Sigmoid colon (tissue), 7 donors: Measurements from ENCODE around the gene GRID2. TPM values are rescaled to one million over a fixed set of nuclear protein-coding genes. Genes with fewer than 3 reads are reported as not detected.

Experiments used
- DNase-seq: peaks from one replicate; pipeline ENCODE4 v3.0.0-alpha.2; 2019
- H3K27ac ChIP-seq, 4 donors: fragments of 200-600 bp; sonication (generic); one replicate each; pipeline ENCODE4 v1.5.1; 2016 to 2019; ENCODE audit warnings: mild to moderate bottlenecking in 1 of 4
- H3K27me3 ChIP-seq, 3 donors: fragments of 200-600 bp; sonication (generic); one replicate each; pipeline ENCODE4 v1.5.1; 2019; ENCODE audit warnings: mild to moderate bottlenecking in 1 of 3
- H3K36me3 ChIP-seq, 4 donors: fragments of 200-600 bp; sonication (generic); one replicate each; pipeline ENCODE4 v1.5.1; 2016 to 2019
- H3K4me1 ChIP-seq, 4 donors: fragments of 200-600 bp; sonication (generic); one replicate each; pipeline ENCODE4 v1.5.1; 2017 to 2019
- H3K4me3 ChIP-seq, 4 donors: fragments of 200-600 bp; sonication (generic); one replicate each; pipeline ENCODE4 v1.5.1; 2017 to 2019; ENCODE audit warnings: mild to moderate bottlenecking in 2 of 4, moderate library complexity in 1 of 4
- H3K9me3 ChIP-seq, 4 donors: fragments of 200-600 bp in 3 of 4; sonication (generic) in 3 of 4; one replicate each; pipeline versions ENCODE4 v1.5.1 to v1.6.1; 2013 to 2019
- EP300 ChIP-seq, 4 donors: sonication (generic); formaldehyde crosslinking; IDR thresholded peaks; one replicate each; pipeline ENCODE4 v1.6.1; 2017; ENCODE audit warnings: antibody characterized with exemption in 4 of 4
- POLR2A ChIP-seq, 2 donors: fragments of 450-650 bp; IDR thresholded peaks; one replicate each; pipeline ENCODE4 v1.6.1; 2016; ENCODE audit warnings: antibody characterized with exemption in 2 of 2, mild to moderate bottlenecking in 2 of 2, moderate library complexity in 2 of 2
- POLR2AphosphoS5 ChIP-seq, 4 donors: sonication (generic); formaldehyde crosslinking; IDR thresholded peaks; one replicate each; pipeline ENCODE4 v1.6.1; 2017; ENCODE audit warnings: antibody characterized with exemption in 4 of 4
- WGBS, 2 donors: extraction: QIAGEN DNeasy Blood & Tissue Kit; methylation state at CpG; one replicate each; pipeline ENCODE4 v1.1.7; 2013; 5-methylcytosine and 5-hydroxymethylcytosine counted together
- intact Hi-C: fragments of 100-400 bp; cut with DNase I; formaldehyde crosslinking; loops from one replicate; pipeline ENCODE4 v1.15.1; 2023
- polyA plus RNA-seq, 3 donors: library from polyadenylated mRNA; stranded (reverse); fragments of 200-250 nt; gene quantifications; one replicate each; pipeline ENCODE4 v1.2.3, GENCODE V29; 2013
- total RNA-seq, 4 donors: library from RNA; depleted of rRNA; stranded (reverse); fragments of >200 nt; gene quantifications; one replicate each; pipeline ENCODE4 v1.1.0, GENCODE V29; 2016
- TF ChIP-seq, protein P1 (sequence below), 4 experiments: fragments of 450-650 bp in 3 of 4; fragments of 200-600 bp in 1 of 4; IDR thresholded peaks; one replicate each; pipeline ENCODE4 v1.5.1; 2016 to 2019; ENCODE audit warnings: antibody characterized with exemption in 4 of 4, mild to moderate bottlenecking in 3 of 4, moderate library complexity in 2 of 4
- donor health status: healthy with polysubstance abuse.
- donor health status: Bipolar disorder and iron deficiency.
- donor health status: healthy.

Gene GRID2
- total and polyA plus RNA-seq, 7 donors: 0.04 to 1.9 (median 0.28) TPM; not detected in 2

DNA sequence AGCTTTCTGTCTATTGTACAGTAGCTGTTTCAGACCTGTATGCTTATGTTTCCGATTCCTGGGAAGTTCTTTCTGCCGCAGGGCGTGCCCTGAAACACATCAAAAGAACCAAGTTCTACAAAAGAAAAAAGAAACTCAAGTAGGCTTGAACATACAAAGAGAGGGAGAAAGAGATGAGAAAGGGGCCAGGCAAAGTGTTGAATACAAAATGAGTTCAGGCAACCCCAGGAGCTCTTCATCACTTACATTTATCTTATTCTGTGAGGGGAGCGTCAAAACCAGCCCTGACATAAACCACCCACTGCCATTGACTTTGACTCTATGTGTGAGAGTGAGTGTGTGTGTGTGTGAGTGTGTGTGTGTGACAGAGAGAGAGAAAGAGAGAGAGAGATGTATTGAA lies 1498.3 kb downstream of the GRID2 start:
- intact Hi-C loops: no loop called here
- 88 to 92% methylated on average over 4 of the region's 4 CpGs for WGBS, 2 donors
- TF ChIP-seq EP300 (IDR thresholded peaks at IDR 0.05) (no peak), POLR2A (IDR thresholded peaks at IDR 0.05) (no peak), POLR2AphosphoS5 (IDR thresholded peaks at IDR 0.05) (no peak)
- TF ChIP-seq, protein P1, sequence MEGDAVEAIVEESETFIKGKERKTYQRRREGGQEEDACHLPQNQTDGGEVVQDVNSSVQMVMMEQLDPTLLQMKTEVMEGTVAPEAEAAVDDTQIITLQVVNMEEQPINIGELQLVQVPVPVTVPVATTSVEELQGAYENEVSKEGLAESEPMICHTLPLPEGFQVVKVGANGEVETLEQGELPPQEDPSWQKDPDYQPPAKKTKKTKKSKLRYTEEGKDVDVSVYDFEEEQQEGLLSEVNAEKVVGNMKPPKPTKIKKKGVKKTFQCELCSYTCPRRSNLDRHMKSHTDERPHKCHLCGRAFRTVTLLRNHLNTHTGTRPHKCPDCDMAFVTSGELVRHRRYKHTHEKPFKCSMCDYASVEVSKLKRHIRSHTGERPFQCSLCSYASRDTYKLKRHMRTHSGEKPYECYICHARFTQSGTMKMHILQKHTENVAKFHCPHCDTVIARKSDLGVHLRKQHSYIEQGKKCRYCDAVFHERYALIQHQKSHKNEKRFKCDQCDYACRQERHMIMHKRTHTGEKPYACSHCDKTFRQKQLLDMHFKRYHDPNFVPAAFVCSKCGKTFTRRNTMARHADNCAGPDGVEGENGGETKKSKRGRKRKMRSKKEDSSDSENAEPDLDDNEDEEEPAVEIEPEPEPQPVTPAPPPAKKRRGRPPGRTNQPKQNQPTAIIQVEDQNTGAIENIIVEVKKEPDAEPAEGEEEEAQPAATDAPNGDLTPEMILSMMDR (IDR thresholded peaks at IDR 0.05): no peak

DNA sequence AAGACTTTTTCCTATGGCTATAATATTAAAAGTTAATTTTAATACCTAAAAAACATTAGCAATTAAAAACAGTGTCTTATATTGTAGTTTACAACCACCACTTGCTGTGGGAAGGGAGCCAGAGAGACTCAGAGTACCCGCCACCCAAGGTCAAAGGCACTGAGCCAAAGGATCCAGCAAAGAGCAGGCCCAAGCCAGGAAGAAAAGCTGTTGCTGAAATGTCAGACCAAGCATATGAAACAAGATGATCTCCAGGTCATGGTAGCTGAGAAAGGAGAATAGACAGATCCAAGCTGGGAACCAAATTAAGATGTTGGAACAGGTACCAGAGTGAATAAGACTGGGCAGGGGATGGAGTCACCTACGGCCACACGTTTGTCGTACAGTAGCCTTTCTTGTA lies 1506.0 kb downstream of the GRID2 start:
- Histone ChIP-seq H3K9me3 (no peaks in the 10 kb centered on the region), H3K27ac (peak overlapping the region in 2 of 4 donors; percentile 36 to 57), H3K36me3 (no peaks in the 10 kb centered on the region), H3K4me1 (peaks cover 0 to 19% (median 8%) of the 10 kb centered on the region in 4 donors), H3K27me3 (no peaks in the 10 kb centered on the region), H3K4me3 (no peak overlapping the region)
- intact Hi-C loops: no loop called here
- peak; percentile 69 for DNase-seq
- WGBS, 2 donors: 57 to 79% methylated on average over 4 of the region's 4 CpGs
- TF ChIP-seq POLR2A (IDR thresholded peaks at IDR 0.05) (no peak), POLR2AphosphoS5 (IDR thresholded peaks at IDR 0.05) (peak; percentile 66 to 93 (median 89)), EP300 (IDR thresholded peaks at IDR 0.05) (peak in 1 of 4 donors; percentile 30)
- TF ChIP-seq, protein P1 (IDR thresholded peaks at IDR 0.05): no peak

More for the DNA sequence above, 1498.3 kb downstream of the GRID2 start:
- Histone ChIP-seq H3K27me3 (no peaks in the 10 kb centered on the region), H3K9me3 (no peaks in the 10 kb centered on the region), H3K36me3 (no peaks in the 10 kb centered on the region), H3K27ac (no peak overlapping the region), H3K4me3 (no peak overlapping the region), H3K4me1 (no peaks in the 10 kb centered on the region)
- DNase-seq: no peak

DNA sequence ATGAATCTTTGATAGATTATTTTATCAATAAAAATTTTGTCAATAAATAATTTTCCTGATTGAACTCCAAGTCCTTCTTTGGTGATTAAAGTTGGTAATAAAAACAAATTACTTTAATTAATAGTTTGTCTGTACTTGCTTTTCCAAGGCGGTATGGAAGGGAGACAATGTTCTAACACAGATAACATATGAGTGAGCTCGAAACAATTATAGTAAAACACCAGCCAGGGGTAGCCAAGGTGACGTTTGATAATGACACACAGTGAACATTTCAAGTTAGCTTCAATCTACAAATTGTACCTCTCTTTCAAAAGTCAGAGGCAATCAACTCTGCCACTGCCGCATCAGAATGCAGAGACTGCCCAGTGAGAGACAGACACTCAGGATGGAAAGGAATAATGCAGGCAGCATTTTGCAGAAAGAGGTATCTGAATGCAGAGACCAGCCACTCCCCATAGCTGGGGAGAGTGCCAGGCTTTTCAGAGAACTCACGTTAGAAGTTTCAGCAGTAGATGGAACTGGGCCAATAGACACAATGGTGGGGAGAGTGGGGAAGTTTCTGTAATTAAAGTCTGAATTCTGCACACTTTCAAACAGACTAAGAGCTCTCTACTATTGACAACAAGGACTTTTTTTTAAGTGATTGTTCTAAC lies 1506.7 kb downstream of the GRID2 start:
- no peaks in the 10 kb centered on the region for H3K27me3 ChIP-seq
- WGBS, 2 donors: 15 to 47% methylated on average over 5 of the region's 5 CpGs
- DNase-seq: no peak
- H3K4me3 ChIP-seq: no peak overlapping the region
- H3K4me1 ChIP-seq: peaks cover 0 to 19% (median 8%) of the 10 kb centered on the region in 4 donors
- H3K9me3 ChIP-seq: no peaks in the 10 kb centered on the region
- intact Hi-C loops: no loop called here
- no peaks in the 10 kb centered on the region for H3K36me3 ChIP-seq
- peak overlapping the region in 2 of 4 donors; percentile 36 to 57 for H3K27ac ChIP-seq
- no peak for TF ChIP-seq POLR2A (IDR thresholded peaks at IDR 0.05)
- TF ChIP-seq POLR2AphosphoS5 (IDR thresholded peaks at IDR 0.05): no peak
- TF ChIP-seq, protein P1 (IDR thresholded peaks at IDR 0.05): no peak
- no peak for TF ChIP-seq EP300 (IDR thresholded peaks at IDR 0.05)

DNA sequence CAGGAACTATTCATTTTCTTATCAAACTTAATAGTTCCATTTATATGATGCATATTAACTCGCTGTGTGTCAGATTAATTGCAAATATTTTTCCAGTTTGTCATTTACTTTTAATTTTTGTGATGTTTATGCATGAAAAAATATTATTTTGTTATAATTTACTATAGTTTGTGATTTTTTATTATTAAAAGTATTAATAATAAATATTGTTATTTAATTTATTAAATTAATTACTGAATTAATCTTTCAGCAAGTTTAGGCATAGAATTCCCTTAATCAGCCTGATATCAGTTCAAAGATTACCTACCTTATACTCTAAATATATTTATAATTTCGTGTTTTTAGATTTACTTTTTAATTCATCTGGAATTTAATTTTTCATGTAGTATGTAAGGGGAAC lies 1509.3 kb downstream of the GRID2 start:
- peaks cover 0 to 3% (median 0%) of the 10 kb centered on the region in 3 donors for H3K27me3 ChIP-seq
- peaks cover 0 to 19% (median 8%) of the 10 kb centered on the region in 4 donors for H3K4me1 ChIP-seq
- no peaks in the 10 kb centered on the region for H3K9me3 ChIP-seq
- no peaks in the 10 kb centered on the region for H3K36me3 ChIP-seq
- intact Hi-C loops: no loop called here
- WGBS, 2 donors: 87 to 92% methylated on average over 2 of the region's 2 CpGs
- no peak overlapping the region for H3K27ac ChIP-seq
- TF ChIP-seq EP300 (IDR thresholded peaks at IDR 0.05) (no peak), POLR2A (IDR thresholded peaks at IDR 0.05) (no peak), POLR2AphosphoS5 (IDR thresholded peaks at IDR 0.05) (no peak)
- TF ChIP-seq, protein P1 (IDR thresholded peaks at IDR 0.05): no peak
- no peak overlapping the region for H3K4me3 ChIP-seq
- no peak for DNase-seq
